GM18909 (cell line): ENCODE data around the gene INKA2.
A peak's percentile ranks its signal among the peaks of the same experiment; 100 is the strongest.
"Not testable (repeated sequence)": the region's sequence is repeated elsewhere in the genome, so short reads cannot be mapped to it uniquely, and the experiment has no call there.

ENCODE experiments used
- ATAC-seq: cut with Tn5 transposase; IDR thresholded peaks from one replicate; pipeline ENCODE4 v1.9.1; 2021; ENCODE audit warnings: mild to moderate bottlenecking; ENCODE audit not compliant: unreplicated experiment, poor library complexity

The INKA2 gene

DNA sequence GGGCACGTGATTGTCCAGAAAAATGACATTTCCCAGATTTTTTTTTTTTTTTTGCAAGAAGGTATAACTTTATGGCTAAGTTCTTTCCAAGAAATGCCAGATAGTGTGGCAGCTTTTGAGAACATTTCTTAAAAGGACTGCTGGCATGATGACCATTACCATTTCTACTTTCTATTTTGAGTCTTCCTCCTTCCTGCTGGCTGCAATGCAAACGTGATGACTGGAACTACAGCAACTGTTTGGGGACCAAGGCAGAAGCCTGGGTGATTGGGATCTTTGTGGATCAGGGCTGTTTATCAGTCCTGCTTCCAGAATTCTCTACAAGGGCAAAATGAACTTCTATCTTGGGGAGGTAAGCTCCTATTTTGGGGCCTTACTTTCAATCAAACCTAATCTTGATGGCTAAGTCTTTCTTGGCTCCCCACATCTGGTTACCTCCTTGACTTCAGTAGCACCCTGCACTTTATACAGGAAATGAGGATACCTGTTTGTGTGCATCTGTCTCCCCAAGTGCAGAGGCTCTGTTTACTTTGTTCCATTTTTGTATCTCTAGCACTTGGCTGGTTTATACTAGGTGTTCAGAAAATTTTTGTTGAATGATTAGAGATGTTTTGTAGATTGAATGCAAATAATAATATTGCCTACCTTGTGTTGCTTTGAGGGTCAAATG, 12.8 kb upstream of the INKA2 start:
- ATAC-seq: no peak

DNA sequence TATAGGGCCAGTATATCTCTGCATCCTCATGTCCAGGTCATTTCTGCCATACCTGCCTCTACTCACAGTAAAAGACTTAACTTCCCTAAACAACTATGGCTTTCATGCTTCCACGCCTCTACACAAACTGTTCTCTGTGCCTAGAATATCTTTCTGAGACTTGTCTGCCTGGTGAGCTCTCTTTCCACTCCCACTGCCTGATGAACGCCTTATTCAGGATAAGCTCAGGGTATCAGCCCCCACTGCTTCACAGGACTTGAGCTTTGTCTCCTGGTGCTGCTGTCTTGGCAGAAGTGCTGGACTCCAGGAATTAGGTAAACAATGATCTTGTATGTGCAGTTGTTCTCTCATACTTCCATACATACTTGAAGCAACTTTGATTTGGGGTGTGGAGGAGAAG, 11.7 kb upstream of the INKA2 start:
- no peak for ATAC-seq

DNA sequence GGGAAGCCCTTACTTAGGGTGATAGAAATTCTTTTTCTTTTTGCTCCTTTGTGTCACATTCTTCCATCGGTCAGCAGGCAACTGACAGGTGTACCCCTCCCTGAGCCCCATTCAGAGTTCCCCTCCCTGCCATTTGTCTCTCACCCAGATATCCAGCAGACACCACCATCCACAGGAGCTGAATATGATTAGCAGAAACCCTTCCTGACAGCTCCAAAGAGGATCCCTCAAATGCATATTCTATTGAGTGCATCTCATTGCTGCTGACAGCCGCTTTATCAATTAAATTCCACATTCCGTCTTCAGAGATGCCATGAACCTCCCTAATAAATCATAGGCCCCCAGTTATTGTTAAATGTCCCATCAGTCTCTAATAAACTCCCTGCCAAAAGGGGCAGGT, 10.4 kb upstream of the INKA2 start:
- ATAC-seq: no peak

DNA sequence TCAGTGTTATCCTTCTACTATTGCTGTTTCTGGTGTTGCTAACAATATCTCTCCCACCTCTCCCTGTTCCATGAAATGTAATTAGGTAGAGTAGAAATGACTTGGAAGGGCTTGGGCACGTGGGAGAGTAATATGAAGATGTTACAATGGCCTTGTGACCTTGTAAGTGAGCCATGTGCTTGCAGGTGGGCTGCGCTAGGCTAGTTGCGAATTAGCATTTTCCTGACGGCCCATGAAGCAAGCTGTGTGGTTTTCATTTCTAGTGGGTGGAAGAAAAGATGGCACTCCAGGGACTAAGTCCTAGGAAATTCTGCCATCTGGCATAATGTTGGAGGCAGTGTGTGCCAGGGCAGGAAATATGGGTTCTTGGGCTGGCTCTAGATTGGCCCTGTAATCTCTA, 8.8 kb upstream of the INKA2 start:
- ATAC-seq: no peak

DNA sequence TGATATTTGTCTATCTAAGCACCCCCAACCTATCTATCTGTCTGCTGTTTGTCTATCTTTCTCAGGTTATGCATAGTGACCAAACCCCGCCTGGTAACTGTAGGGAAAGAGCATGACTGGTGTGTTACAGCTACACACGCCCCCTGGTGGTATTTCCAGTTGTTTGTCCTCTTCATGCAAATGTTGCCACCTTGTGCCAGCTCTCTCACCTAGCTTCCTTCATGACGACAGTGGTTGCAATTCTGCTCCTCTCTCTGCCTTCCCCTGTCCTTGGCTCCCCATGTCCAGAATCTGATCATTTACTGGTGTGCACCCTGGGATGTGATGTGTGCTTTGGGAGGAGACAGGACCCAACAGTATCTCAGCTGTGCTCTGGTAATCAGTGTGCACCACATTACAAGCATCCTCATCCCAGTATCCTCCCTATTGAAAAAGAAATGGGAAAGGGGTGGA, 8.1 kb upstream of the INKA2 start:
- ATAC-seq: no peak

DNA sequence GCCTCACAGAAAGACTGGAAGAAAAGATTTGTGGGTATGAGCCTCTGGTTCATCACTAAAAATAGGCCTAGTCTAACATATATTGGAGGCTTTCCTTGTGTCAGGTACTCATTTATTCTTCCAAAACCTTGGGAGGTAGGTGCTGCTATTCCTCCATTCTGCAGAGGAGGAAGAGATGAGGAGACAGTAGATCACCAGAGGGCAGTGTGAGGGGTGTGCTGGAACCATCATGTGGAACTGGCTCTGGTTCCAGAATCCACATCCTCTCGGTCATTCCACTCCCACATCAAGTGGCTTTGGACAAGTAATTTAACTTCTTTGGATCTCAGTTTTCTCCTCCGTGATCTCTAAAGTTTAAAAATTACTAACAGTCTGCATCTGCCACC, 7.4 kb upstream of the INKA2 start:
- ATAC-seq: no peak

DNA sequence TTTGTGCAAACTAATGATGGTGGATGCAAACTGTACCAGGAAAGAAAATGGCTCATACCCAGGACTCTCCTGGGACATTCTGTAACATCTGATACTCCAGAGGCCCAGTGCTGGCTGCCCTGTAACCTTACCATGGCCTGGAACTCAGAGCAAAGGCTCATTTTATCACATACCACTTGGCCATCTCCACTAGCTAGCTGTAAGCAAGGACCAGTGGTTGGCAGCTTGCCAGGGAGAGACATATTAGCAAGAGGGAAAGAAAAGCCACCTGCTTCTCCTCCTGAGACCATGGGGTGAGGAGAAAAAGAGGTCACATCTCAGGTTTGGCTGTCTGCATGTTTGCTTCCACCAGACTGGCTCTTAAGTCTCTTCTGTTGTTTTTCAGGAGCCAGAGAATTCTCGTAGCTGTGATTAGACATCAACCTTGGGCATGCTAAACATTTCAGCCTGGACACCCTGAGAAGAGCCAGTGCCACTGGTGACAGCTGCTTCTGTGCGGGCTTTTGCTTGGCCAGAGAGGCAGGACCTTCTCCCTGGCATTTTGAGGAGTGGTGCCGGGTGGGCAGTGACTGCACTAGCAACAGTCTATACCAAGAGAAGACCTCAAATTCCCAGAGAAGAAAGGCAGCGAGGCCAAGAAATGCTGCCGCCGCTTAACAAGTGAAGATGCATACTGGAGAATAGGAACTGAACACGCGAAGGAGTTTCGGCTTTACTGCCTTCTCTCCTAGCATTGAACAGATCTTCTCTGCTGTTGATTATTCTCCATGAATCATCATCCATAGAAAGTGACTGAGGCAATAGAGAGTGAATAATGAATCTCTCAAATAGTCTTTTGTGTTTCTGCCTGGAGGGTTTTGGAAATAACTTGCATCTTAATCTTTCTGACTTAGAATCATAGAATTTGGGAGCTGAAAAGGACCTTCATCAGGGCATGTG, 6.7 kb upstream of the INKA2 start:
- no peak for ATAC-seq

DNA sequence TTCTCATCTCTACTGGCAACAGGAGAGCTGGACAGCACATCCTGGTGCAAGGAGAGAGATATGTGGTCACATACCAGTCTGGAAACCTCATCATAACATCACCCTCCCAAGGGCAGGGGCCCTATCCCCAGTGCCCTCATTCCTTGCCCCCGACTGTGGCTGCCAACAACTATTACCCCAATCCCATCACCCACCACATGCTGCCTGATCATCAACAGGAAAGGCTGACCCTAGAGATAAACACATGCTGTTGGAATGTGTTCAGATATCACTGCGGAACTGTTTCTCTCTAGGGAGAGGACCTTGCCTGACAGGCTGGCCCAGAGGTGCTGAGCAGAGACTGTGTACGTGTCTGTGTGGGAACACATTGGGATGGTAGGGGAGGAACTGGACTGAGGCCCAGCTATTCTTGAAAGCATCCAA, 4.5 kb upstream of the INKA2 start:
- no peak for ATAC-seq

DNA sequence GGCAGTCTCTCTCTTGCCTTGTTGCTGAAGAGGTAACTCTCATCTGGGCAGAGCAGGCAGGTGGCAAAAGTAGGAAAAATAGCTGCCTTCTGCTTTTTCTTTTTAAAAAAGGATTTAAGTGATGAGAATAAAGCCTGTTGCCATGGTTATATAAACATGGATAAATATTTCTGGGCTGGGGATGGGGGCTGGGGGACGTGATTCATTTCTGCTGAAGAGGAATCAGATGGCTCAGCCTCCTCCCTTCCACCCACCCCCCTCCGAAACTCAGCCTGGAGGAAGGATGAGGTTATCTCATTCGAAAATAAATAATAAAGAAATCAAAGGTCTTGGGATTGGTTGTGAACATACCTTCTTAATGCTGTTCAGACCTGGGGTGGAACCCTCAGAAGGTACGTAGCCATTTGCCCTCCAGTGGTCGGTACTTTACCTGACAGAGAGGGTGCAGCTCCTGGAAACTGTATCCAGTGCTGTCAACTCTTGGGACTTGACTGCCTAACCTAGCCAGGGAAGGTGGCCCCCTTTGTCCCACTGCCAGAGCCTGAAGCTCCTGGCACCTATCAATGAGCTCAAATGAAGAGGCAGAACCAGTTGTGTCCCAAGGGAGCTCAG, 3.8 kb upstream of the INKA2 start:
- no peak for ATAC-seq

DNA sequence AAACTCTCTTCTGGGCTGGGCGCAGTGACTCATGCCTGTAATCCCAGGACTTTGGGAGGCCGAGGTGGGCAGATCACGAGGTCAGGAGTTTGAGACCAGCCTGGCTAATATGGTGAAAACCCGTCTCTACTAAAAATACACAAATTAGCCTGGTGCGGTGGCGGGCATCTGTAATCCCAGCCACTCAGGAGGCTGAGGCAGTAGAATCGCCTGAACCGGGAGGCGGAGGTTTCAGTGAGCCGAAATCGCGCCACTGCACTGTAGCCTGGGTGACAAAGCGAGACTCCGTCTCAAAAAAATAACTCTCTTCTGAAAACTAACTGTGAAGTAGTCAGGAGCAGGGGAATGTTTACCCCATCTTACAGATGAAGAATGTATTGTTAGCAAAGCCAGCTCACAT, 3.1 kb upstream of the INKA2 start:
- not testable (repeated sequence) for ATAC-seq

DNA sequence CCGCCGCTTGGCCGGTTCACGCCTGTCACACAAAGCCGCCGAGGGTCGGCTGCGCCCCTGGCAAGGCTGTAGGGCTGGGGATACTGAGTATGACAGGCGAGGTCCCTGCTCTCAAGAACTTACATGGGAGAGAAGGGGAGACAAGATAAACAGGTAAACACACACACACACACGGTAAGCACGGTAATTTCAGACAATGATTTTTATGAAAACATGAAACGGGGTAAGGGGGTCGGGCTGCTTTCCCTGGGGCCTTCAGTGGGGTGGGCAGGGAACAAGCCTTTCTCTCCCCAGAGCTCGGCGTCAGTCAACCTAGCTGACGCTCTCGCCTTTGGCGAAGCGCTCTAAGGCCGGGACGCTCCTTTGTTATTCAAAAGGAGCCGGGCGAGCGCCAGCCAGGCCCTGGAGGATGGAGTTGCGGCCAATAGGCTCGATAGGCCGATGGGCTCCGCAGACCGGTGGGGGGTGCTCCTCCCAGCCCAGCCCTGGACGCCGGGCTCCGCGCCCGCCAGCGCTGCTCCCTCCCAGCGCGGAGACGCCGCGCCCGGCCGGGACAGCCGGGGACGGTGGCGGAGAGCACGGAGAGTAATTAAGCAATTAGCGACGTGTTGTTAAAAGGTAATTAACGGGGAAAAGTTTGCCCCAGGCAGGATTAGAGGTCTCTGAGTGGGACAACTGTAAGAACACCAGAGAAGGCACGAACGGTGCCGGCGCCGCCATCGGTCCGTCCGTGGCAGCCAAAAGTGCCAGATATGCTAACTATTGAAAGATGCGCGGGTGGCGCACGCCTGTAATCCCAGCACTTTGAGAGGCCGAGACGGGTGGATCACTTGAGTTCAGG, 950 bp upstream of the INKA2 start:
- peak; percentile 15 for ATAC-seq

DNA sequence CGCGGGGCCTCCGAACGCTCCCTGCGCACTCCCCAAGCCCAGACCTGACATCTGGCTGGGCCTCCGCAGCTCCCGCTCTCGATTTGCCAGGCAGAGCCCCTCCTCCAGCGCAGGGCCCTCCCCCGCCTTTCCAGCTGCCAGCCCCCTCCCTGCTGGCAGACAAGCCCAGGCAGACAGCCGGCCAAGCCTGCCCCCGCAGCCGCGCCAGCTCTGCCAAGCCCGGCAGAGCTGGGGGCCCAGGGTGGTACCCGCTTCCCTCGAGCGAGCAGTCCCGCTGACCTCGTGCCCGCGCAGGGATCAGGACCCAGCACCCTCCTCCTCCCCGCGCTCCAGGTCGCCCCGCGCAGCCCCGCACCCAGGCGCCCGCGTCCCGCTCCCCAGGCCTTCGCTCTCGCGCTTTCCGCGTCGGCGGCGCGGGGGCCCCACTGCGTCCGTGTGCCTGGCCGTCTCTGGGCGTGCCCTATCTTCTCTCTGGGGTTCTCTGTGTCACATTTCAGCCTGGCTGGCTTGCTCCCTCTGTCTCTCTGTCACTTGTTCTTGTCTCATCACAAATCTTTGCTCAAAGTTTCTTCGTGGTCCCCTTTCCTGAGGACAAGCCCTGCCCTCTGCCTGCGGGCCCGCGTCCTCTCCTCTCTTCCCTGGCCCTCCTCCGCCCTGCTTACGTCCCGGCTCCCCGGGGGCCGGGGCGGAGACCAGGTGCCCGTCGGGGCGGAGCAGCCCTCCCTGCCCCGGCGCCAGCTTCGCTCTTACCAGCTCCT, 580 bp downstream of the INKA2 start:
- peak; percentile 58 for ATAC-seq

DNA sequence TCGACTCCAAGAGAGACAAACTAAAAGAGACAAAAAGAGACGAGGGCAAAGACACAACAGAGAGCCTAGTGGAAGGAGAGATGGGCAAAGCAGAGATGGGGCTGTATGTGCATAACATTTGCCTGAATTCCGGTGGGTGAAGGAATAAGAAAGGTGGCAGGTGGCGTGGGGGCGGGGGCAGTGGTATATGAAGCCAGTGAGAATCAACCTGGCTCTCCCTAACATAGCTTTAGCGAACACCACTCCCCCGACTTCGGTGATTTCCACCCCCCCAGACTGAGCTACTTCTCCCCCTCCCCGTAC, 1.1 kb downstream of the INKA2 start:
- ATAC-seq: no peak

DNA sequence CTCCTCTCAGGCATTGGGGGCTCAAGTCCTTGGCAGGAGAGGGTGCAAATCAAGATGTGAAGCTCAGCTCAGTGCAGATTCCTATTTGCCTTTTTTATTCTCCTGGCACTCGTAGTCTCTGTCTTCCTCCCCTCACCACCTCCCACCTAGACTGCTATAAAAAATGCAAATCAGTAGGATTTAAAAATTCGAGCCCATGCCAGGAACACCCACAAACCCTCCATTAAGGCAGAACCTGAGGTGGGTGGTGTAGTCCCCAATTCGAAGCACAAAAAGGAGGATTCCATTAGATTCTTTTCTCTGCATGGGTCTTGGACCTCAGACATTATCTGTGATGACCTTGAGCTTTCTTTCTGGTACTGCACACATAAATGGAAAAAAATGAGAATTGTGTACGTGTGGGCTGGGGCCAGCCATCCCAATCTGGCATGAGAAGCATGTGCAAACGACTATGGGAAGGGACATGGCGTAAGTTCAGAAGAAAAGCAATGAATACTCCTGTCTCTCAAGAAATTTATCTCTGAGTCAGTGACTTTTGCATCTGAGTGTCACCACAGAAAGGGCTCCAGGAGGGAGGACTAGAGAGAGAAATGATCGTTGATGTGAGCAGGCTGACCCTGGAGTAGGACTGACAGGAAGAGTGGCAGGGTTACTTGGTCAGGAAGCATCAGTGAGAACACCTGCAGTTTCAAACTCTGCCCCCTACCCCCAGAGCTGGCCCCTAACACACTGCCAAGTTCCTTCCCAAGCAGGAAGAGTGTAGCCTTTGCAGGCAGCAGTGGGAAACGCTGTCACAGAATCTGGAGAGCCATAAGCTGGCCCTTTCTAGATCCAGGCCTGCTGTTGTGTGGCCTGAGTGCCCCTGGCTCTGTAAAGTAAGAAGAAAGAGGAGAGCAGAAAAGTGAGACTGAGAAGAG, 1.7 kb downstream of the INKA2 start:
- ATAC-seq: no peak

DNA sequence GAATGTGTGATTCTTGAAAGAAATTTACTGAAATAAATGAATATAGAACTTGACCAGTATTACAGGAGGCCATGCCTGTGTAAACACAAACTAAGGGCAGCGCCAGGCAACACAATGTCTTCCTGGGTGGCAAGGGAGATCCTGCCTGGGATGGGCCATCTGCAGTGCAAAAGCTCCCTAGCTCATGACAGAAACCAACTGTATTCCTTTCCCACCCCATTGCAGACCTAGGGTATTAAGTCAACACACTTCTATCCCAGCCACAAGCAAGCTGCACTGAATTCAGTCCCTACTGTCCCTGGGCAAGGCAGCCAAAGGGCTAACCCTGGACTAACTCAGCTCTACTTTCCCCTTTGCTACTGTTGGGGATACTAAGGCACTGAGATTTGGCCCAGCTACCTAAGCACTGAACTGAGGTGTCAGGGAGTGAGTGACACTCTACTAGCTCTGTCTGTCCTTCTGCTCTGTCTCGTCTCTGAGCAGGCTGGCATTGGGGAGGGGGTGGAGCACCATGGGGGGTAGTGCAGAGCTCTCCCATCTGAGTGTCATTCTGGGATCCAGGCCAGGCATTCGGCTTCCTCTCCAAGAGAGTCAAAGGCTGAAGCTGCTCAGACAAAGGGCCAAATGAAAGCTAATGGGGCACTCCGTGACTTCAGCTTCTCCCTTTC, 2.5 kb downstream of the INKA2 start:
- no peak for ATAC-seq

DNA sequence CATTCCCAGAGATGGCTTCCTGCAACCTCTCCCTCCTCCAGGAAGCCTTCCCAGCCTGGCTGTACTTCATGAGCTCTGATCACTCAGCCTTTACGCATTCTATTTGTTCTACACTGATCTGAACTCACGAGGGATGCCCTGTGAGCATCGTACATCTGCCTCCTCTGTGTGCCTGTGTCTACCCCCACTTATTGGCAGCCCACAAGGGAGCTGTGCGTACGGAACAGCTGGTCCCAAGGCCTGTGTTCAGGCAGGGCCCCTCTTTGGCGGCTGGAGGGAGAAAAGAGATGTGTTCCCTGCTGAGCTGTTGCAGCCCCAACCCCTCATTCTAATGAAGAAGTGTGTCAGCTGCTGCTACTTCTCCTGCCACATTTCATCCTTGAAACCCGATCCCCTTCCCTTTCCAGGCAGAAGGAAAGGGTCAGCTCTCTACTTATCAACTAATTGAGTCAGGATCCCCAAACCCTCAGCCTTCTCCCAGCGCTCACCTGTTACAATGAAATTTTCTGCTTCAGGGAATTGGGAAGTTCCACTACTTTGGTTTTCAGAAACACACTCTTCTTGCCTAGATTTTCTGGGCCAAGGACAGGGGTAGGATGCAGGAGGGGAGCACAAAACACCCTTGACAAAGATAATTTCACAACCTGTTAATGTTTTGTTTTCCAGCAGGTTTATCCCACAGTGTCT, 3.2 kb downstream of the INKA2 start:
- no peak for ATAC-seq

DNA sequence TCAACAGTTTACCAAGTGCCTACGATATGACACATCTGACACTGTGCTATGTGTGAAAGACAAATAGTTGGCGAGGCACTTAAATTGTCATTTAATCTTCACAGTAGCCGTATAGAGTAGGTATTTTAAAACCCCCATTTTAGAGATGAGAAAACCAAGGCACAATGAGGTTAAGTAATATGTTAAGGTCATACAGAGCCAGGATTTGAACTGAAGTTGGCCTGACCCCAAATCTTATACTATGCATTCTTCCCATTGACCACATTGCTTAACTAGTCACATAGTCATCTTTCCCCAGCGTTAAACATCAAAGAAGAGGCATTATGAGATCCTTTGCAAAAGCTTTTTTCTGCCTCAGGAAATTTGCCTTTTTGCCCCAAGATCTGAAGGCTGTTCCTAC, 3.9 kb downstream of the INKA2 start:
- ATAC-seq: no peak

DNA sequence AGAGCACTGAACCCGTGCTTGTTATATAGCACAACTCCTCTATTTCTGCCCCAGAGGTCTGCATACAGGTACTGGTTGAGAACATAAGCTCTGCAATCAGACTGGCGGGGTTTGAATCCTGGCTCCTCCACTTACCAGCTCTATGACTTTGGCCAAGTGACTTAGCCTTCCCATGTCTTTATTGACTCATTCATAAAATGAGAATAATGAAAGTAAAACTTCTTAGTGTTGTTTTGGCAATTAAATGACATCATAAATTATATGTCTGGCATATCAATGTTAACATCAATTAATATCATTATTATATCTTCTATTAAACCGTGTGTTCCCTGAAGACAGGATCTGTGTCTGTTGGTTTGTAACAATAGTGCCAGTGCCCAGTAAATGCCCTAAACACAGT, 4.3 kb downstream of the INKA2 start:
- no peak for ATAC-seq
